Measurements from ENCODE around the gene KRTAP10-12.

DNA sequence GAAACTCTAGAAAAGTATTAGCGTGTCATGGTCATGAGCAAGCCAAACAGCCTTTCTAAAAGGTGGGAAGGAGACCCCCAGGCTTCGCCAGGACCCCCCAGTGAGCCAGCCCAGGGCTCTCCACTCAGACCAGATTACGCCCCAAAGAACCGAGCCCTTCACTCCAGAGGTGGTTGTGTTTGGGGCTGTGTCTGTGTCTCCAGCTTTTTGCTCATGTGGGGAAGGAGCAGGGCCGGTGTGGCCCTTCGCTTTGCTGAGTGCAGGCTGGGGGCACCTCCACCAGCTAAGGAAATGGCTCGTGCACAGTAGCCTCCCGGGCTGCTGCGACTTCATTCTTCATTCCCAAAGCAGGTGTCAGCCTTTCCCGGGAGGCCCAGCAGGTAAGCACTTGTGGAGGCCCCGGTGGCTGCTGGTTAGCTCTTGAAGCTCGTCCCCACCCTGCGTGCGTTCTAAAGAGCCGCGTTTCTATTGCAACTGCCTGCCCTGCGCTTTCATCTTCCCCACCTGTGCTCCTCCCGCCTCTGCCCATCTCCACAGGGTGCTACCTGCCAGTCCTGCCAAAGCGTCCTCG is 13.9 kb downstream of the KRTAP10-12 start:
- TF ChIP-seq YY1 (IDR thresholded peaks at IDR 0.05; ENCODE audit: low read depth): no peak
- TF ChIP-seq, protein P1, sequence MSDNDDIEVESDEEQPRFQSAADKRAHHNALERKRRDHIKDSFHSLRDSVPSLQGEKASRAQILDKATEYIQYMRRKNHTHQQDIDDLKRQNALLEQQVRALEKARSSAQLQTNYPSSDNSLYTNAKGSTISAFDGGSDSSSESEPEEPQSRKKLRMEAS (IDR thresholded peaks at IDR 0.05): peak; percentile 40

All from Ishikawa (cell line).